HepG2 (cell line): ENCODE data around the gene TMEM217. TPM values are rescaled to one million over a fixed set of nuclear protein-coding genes. Genes with fewer than 3 reads are reported as not detected.

Experiments used
- ATAC-seq: fragments of 200-7000 bp; cut with Tn5 transposase; 3 replicates; pipeline ENCODE4 v1.9.1; 2020; ENCODE audit warnings: mild to moderate bottlenecking, moderate library complexity
- BruUV-seq: library from RNA; stranded (reverse); fragments of 400-500 nt; replicated peaks from 2 replicates; lab custom pipeline; 2021; lab: Mats Ljungman, UMichigan
- CTCF ChIA-PET: fragments of 300-600 bp; formaldehyde crosslinking; extraction: SDS; loops from one replicate; lab custom pipeline; 2021; ENCODE audit warnings: low total read pairs, inconsistent platforms, low intra/inter-chr PET ratio; lab: Yijun Ruan, JAX
- POLR2A ChIA-PET: fragments of 350-600 bp; sonication (Branson Sonifier 250); formaldehyde crosslinking; loops from one replicate; lab custom pipeline; 2020; ENCODE audit warnings: antibody characterized with exemption, inconsistent platforms; lab: Yijun Ruan, JAX
- DNase-seq: peaks from one replicate; pipeline ENCODE4 v3.0.0-alpha.2; 2015; ENCODE audit warnings: low spot score
- FAIRE-seq: peaks from 3 replicates; lab custom pipeline; 2011; peaks lifted over from hg19 to GRCh38; lab: Jason Lieb, UNC
- H2AFZ ChIP-seq: one replicate; pipeline ENCODE4 v1.6.1; 2011; ENCODE audit warnings: low read length, inconsistent platforms
- H3K27ac ChIP-seq: fragments of 300-600 bp; 3 replicates; pipeline ENCODE4 v1.8.0; 2011; ENCODE audit warnings: mixed run types, mild to moderate bottlenecking, mixed read lengths, low read length, inconsistent platforms; ENCODE audit not compliant: insufficient read depth; ENCODE audit errors: extremely low read length
- H3K27me3 ChIP-seq, 2 experiments: fragments of 200-600 bp in 1 of 2; 2 replicates in 1 of 2; 3 replicates in 1 of 2; pipeline versions ENCODE4 v1.6.0 to v1.8.0; 2011; ENCODE audit warnings: low read length in 2 of 2, mild to moderate bottlenecking in 2 of 2, moderate library complexity in 2 of 2, inconsistent platforms in 1 of 2; ENCODE audit not compliant: insufficient read depth in 2 of 2, control insufficient read depth in 1 of 2
- H3K36me3 ChIP-seq, 2 experiments: fragments of 200-600 bp in 1 of 2; replicated peaks in 1 of 2; 2 replicates in 1 of 2; 3 replicates in 1 of 2; pipeline versions ENCODE4 v1.5.1 to v1.8.0; 2011; ENCODE audit warnings: low read length in 2 of 2, inconsistent platforms in 1 of 2; ENCODE audit not compliant: insufficient read depth in 2 of 2, control insufficient read depth in 1 of 2
- H3K4me1 ChIP-seq: 2 replicates; pipeline ENCODE4 v1.5.1; 2012; ENCODE audit warnings: low read length, inconsistent platforms; ENCODE audit not compliant: insufficient read depth
- H3K4me2 ChIP-seq: 2 replicates; pipeline ENCODE4 v1.6.0; 2011; ENCODE audit warnings: low read depth, low read length, inconsistent platforms
- H3K4me3 ChIP-seq, 3 experiments: fragments of 200-600 bp in 1 of 3; sonication (generic), shearing (Covaris generic) in 1 of 3; replicated peaks in 1 of 3; 2 replicates each; pipeline ENCODE4 v1.5.1; 2011 to 2016; ENCODE audit warnings: low read length in 3 of 3, inconsistent platforms in 2 of 3, low read depth in 2 of 3, mild to moderate bottlenecking in 2 of 3, control low read depth in 1 of 3, mixed read lengths in 1 of 3; ENCODE audit not compliant: insufficient read depth in 1 of 3
- H3K79me2 ChIP-seq: one replicate; pipeline ENCODE4 v1.6.1; 2011; ENCODE audit warnings: low read length, inconsistent platforms; ENCODE audit not compliant: insufficient read depth
- H3K9ac ChIP-seq: 2 replicates; pipeline ENCODE4 v1.6.0; 2011; ENCODE audit warnings: mild to moderate bottlenecking, low read depth, low read length, inconsistent platforms; ENCODE audit not compliant: insufficient read depth
- H3K9me3 ChIP-seq: 2 replicates; pipeline ENCODE4 v1.5.1; 2012; ENCODE audit warnings: mild to moderate bottlenecking, low read length
- H4K20me1 ChIP-seq: 2 replicates; pipeline ENCODE4 v1.6.0; 2011; ENCODE audit warnings: inconsistent platforms, mild to moderate bottlenecking, low read length, moderate library complexity; ENCODE audit not compliant: insufficient read depth
- MED8 ChIP-seq: sonication (generic); formaldehyde crosslinking; IDR thresholded peaks from 2 replicates; pipeline ENCODE4 v1.8.1; 2023; ENCODE audit warnings: mild to moderate bottlenecking, missing genetic modification reagents; ENCODE audit not compliant: insufficient replicate concordance
- POLR2A ChIP-seq, 2 experiments: IDR thresholded peaks; 2 replicates each; pipeline ENCODE4 v1.6.1; 2011; ENCODE audit warnings: low read depth in 2 of 2, low read length in 2 of 2, mild to moderate bottlenecking in 1 of 2, moderate library complexity in 1 of 2; ENCODE audit not compliant: insufficient read depth in 1 of 2
- RBFOX2 ChIP-seq: fragments of 200-400 bp; formaldehyde crosslinking; IDR thresholded peaks from 2 replicates; pipeline ENCODE4 v1.6.1; 2017; ENCODE audit warnings: low read depth, mild to moderate bottlenecking, low read length
- SMAD1 ChIP-seq: sonication (generic); formaldehyde crosslinking; IDR thresholded peaks from 2 replicates; pipeline ENCODE4 v1.4.0; 2020; ENCODE audit warnings: missing genetic modification reagents, low read depth, mild to moderate bottlenecking, borderline replicate concordance
- ZNF335 ChIP-seq: sonication (generic); formaldehyde crosslinking; IDR thresholded peaks from 2 replicates; pipeline ENCODE4 v1.4.0; 2020; ENCODE audit warnings: missing genetic modification reagents
- ZNF605 ChIP-seq: sonication (generic); formaldehyde crosslinking; IDR thresholded peaks from 2 replicates; pipeline ENCODE4 v1.8.0; 2022; ENCODE audit warnings: mild to moderate bottlenecking, missing genetic modification reagents
- ZNF652 ChIP-seq: IDR thresholded peaks from 2 replicates; pipeline ENCODE4 v1.6.1; 2016; ENCODE audit warnings: low read depth, borderline replicate concordance
- ZNF850 ChIP-seq: sonication (generic); formaldehyde crosslinking; conservative IDR thresholded peaks from 2 replicates; pipeline ENCODE4 v1.9.0; 2021; ENCODE audit warnings: mild to moderate bottlenecking, missing genetic modification reagents
- ZNF883 ChIP-seq: sonication (generic); formaldehyde crosslinking; IDR thresholded peaks from 2 replicates; pipeline ENCODE4 v1.5.1; 2020; ENCODE audit warnings: mild to moderate bottlenecking, missing genetic modification reagents; ENCODE audit errors: not compliant biosample characterization
- WGBS: methylation state at CpG from one replicate; pipeline ENCODE4 v1.1.6; 2017; ENCODE audit warnings: low lambda C conversion rate; 5-methylcytosine and 5-hydroxymethylcytosine counted together
- in situ Hi-C: cut with HindIII; loops from 2 replicates; pipeline ENCODE4 v1.10.0; 2017; ENCODE audit warnings: low pct_unique_long_range_greater_than_20kb; ENCODE audit not compliant: extremely low pct_ligation_motif_present
- intact Hi-C: fragments of 100-400 bp; cut with micrococcal nuclease; formaldehyde crosslinking; loops from one replicate; pipeline ENCODE4 v1.10.0; 2022; ENCODE audit not compliant: unreplicated experiment
- polyA plus RNA-seq, 8 experiments: library from polyadenylated mRNA; depleted of rRNA in 3 of 8; stranded (reverse) in 7 of 8; unstranded in 1 of 8; fragments of >200 nt; fragmentation: Illumina TruSeq in 4 of 8; extraction: Trizol in 4 of 8; gene quantifications; 2 replicates each; pipeline versions ENCODE4 v1.2.1 to v1.2.3, GENCODE V29; 2011 to 2016; ENCODE audit warnings: low read depth in 4 of 8, missing spikeins in 1 of 8, mixed read lengths in 1 of 8; ENCODE audit not compliant: insufficient read depth in 1 of 8
- total RNA-seq, 5 experiments: library from RNA; depleted of rRNA; stranded (reverse); fragments of >200 nt; fragmentation: Illumina TruSeq; extraction: Trizol; gene quantifications; 2 replicates each; pipeline ENCODE4 v1.2.3, GENCODE V29; 2016; ENCODE audit warnings: low read depth in 1 of 5
- TF ChIP-seq, protein P1 (sequence below): sonication (generic); formaldehyde crosslinking; IDR thresholded peaks from 2 replicates; pipeline ENCODE4 v1.4.0; 2020; ENCODE audit warnings: missing genetic modification reagents, mild to moderate bottlenecking, borderline replicate concordance
- TF ChIP-seq, protein P2 (sequence below): sonication (generic); formaldehyde crosslinking; IDR thresholded peaks from 2 replicates; pipeline ENCODE4 v1.5.1; 2020; ENCODE audit warnings: mild to moderate bottlenecking, missing genetic modification reagents, moderate library complexity

Gene TMEM217
- total and polyA plus RNA-seq, 2 of the 13 experiments (the other 11 are each of a cell fraction or from before 2014, with no cell fraction given), result 2.3 to 3.4 TPM

DNA sequence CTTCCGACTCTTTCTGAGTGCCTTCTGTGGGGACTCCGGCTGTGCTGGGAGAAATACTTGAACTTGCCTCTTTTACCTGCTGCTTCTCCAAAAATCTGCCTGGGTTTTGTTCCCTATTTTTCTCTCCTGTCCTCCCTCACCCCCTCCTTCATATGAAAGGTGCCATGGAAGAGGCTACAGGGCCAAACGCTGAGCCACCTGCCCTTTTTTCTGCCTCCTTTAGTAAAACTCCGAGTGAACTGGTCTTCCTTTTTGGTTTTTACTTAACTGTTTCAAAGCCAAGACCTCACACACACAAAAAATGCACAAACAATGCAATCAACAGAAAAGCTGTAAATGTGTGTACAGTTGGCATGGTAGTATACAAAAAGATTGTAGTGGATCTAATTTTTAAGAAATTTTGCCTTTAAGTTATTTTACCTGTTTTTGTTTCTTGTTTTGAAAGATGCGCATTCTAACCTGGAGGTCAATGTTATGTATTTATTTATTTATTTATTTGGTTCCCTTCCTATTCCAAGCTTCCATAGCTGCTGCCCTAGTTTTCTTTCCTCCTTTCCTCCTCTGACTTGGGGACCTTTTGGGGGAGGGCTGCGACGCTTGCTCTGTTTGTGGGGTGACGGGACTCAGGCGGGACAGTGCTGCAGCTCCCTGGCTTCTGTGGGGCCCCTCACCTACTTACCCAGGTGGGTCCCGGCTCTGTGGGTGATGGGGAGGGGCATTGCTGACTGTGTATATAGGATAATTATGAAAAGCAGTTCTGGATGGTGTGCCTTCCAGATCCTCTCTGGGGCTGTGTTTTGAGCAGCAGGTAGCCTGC, 83.2 kb downstream of the TMEM217 start:
- TSS peak; percentile 33 for BruUV-seq
- intact Hi-C loops, result no loop called here
- Histone ChIP-seq H2AFZ (no peak overlapping the region), H3K9me3 (no peaks in the 10 kb centered on the region), H3K27me3 (no peaks in the 10 kb centered on the region; a peak in 1 of 5 replicates), H4K20me1 (peaks cover 53% of the 10 kb centered on the region), H3K9ac (no peak overlapping the region), H3K36me3 (peaks cover 21 to 42% of the 10 kb centered on the region in 2 experiments), H3K27ac (no peak overlapping the region), H3K4me1 (peaks cover 25% of the 10 kb centered on the region), H3K4me3 (peak overlapping the region in 1 of 3 experiments; percentile 98; a peak in 1 of 6 replicates), H3K4me2 (peak overlapping the region; percentile 99), H3K79me2 (peaks cover 40% of the 10 kb centered on the region)
- no peak for TF ChIP-seq SMAD1 (CRISPR knock-in tag)
- peak; percentile 7; the same call in 1 of the 2 replicates for TF ChIP-seq RBFOX2
- 0 out of 2 replicates have a peak, but pooled peaks have one; percentile 33 for TF ChIP-seq ZNF605 (CRISPR knock-in tag)
- TF ChIP-seq, protein P1, sequence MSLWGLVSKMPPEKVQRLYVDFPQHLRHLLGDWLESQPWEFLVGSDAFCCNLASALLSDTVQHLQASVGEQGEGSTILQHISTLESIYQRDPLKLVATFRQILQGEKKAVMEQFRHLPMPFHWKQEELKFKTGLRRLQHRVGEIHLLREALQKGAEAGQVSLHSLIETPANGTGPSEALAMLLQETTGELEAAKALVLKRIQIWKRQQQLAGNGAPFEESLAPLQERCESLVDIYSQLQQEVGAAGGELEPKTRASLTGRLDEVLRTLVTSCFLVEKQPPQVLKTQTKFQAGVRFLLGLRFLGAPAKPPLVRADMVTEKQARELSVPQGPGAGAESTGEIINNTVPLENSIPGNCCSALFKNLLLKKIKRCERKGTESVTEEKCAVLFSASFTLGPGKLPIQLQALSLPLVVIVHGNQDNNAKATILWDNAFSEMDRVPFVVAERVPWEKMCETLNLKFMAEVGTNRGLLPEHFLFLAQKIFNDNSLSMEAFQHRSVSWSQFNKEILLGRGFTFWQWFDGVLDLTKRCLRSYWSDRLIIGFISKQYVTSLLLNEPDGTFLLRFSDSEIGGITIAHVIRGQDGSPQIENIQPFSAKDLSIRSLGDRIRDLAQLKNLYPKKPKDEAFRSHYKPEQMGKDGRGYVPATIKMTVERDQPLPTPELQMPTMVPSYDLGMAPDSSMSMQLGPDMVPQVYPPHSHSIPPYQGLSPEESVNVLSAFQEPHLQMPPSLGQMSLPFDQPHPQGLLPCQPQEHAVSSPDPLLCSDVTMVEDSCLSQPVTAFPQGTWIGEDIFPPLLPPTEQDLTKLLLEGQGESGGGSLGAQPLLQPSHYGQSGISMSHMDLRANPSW (CRISPR knock-in tag), result 0 out of 2 replicates have a peak, but pooled peaks have one; percentile 1
- TF ChIP-seq POLR2A (IDR thresholded peaks at IDR 0.05; ENCODE audit: insufficient read depth in 1 of 2, low read depth in 2 of 2, low read length in 2 of 2), result peak in 1 of 2 experiments; percentile 32; a peak in 1 of 4 replicates
- 0 out of 2 replicates have a peak, but pooled peaks have one; percentile 36 for TF ChIP-seq ZNF850 (CRISPR knock-in tag)
- peak; percentile 58; the same call in 1 of the 2 replicates for TF ChIP-seq ZNF652 (CRISPR knock-in tag)
- no peak for TF ChIP-seq ZNF883 (CRISPR knock-in tag)
- no peak for TF ChIP-seq MED8 (CRISPR knock-in tag)
- TF ChIP-seq, protein P2, sequence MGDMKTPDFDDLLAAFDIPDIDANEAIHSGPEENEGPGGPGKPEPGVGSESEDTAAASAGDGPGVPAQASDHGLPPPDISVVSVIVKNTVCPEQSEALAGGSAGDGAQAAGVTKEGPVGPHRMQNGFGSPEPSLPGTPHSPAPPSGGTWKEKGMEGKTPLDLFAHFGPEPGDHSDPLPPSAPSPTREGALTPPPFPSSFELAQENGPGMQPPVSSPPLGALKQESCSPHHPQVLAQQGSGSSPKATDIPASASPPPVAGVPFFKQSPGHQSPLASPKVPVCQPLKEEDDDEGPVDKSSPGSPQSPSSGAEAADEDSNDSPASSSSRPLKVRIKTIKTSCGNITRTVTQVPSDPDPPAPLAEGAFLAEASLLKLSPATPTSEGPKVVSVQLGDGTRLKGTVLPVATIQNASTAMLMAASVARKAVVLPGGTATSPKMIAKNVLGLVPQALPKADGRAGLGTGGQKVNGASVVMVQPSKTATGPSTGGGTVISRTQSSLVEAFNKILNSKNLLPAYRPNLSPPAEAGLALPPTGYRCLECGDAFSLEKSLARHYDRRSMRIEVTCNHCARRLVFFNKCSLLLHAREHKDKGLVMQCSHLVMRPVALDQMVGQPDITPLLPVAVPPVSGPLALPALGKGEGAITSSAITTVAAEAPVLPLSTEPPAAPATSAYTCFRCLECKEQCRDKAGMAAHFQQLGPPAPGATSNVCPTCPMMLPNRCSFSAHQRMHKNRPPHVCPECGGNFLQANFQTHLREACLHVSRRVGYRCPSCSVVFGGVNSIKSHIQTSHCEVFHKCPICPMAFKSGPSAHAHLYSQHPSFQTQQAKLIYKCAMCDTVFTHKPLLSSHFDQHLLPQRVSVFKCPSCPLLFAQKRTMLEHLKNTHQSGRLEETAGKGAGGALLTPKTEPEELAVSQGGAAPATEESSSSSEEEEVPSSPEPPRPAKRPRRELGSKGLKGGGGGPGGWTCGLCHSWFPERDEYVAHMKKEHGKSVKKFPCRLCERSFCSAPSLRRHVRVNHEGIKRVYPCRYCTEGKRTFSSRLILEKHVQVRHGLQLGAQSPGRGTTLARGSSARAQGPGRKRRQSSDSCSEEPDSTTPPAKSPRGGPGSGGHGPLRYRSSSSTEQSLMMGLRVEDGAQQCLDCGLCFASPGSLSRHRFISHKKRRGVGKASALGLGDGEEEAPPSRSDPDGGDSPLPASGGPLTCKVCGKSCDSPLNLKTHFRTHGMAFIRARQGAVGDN (CRISPR knock-in tag), result peak; percentile 29; the same call in 1 of the 2 replicates
- TF ChIP-seq ZNF335 (CRISPR knock-in tag), result 0 out of 2 replicates have a peak, but pooled peaks have one; percentile 9
- POLR2A ChIA-PET, result interaction anchor here (0.8 to 10.3 kb wide), 9 partner anchors 19 to 127 kb away, joined by 5 to 234 read pairs (median 17); no protein-coding TSS in a partner anchor
- DNase-seq (no peak), FAIRE-seq (no peak), ATAC-seq (no peak)
- 91% methylated on average over 10 of the region's 10 CpGs for WGBS
- CTCF ChIA-PET, result interaction anchor here (2.2 kb wide), 1 partner anchor 156 kb away, joined by 5 read pairs; no protein-coding TSS in a partner anchor
- in situ Hi-C loops, result loop anchor here (5.0 to 10.0 kb wide), 3 partner anchors 42 to 150 kb away; no protein-coding TSS in a partner anchor
